Upper lobe of left lung (tissue), 4 donors: ENCODE data around the gene NCOA1.

Source experiments
- CTCF ChIP-seq, 6 experiments: fragments of 450-650 bp in 4 of 6; fragments of 200-600 bp in 2 of 6; sonication (generic) in 2 of 6; IDR thresholded peaks; one replicate each; pipeline ENCODE4 v1.5.1; 2016 to 2019; ENCODE audit warnings: antibody characterized with exemption in 6 of 6
- EP300 ChIP-seq, 4 donors: sonication (generic); formaldehyde crosslinking; IDR thresholded peaks; one replicate each; pipeline ENCODE4 v1.5.1; 2017; ENCODE audit warnings: antibody characterized with exemption in 4 of 4, control low read depth in 2 of 4
- POLR2A ChIP-seq, 4 donors: fragments of 450-650 bp; IDR thresholded peaks; one replicate each; pipeline ENCODE4 v1.5.1; 2016 to 2017; ENCODE audit warnings: antibody characterized with exemption in 4 of 4, mild to moderate bottlenecking in 2 of 4
- POLR2AphosphoS5 ChIP-seq, 2 donors: sonication (generic); formaldehyde crosslinking; IDR thresholded peaks; one replicate each; pipeline ENCODE4 v1.5.1; 2017; ENCODE audit warnings: antibody characterized with exemption in 2 of 2

GRCh38 chr2:24501813-24502212, 10.8 kb downstream of the NCOA1 start:
- no peak for TF ChIP-seq CTCF (IDR thresholded peaks at IDR 0.05)
- no peak for TF ChIP-seq POLR2AphosphoS5 (IDR thresholded peaks at IDR 0.05)
- TF ChIP-seq POLR2A (IDR thresholded peaks at IDR 0.05), result no peak
- TF ChIP-seq EP300 (IDR thresholded peaks at IDR 0.05), result no peak
